ENCODE measurements around the gene HLA-DMA. TPM values are rescaled to one million over a fixed set of nuclear protein-coding genes. Genes with fewer than 3 reads are reported as not detected.

The HLA-DMA gene
- total and polyA plus RNA-seq, 2 of the 8 experiments (the other 6 are each of a cell fraction or from before 2014, with no cell fraction given), result 13.3 to 23.1 TPM

DNA sequence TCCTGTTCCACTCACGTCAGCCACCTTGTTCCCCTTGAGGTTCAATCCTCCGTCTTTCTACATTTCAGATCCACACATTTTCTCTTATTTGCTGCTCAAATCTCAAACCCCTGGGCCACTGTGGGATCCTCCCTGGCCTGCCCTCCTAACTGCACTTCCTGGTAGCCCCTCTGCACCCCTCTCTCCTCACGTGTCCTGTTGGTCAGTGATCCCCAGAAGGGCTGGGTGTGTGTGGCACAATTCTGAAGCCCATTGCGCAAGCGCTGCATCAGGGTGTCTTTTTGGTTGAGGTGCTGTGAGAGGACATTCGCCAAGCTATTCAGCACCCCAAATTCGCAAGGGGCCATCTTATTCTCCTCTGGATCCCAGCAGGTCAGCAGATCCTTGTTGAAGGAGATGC lies 14.4 kb downstream of the HLA-DMA start:
- Histone ChIP-seq H2BK12ac (ENCODE audit: low read depth, low read length) (no peak overlapping the region), H3K27me3 (replicated peaks in 1 of 4; ENCODE audit: control insufficient read depth in 3 of 4, extremely low read depth in 1 of 4, insufficient read depth in 3 of 4, low read length in 3 of 4) (no peaks in the 10 kb centered on the region)

More for the DNA sequence above, 14.4 kb downstream of the HLA-DMA start:
- H2BK5ac ChIP-seq (ENCODE audit: low read depth, low read length), result no peak overlapping the region
- H3K27ac ChIP-seq (ENCODE audit: low read depth, low read length), result no peak overlapping the region
- ChIA-PET POLR2A (ENCODE audit: partially characterized antibody) (interaction anchor here (4.3 kb wide), 1 partner anchor 31 kb away, joined by 45 read pairs; the partner anchor contains the start of gene BRD2), CTCF (ENCODE audit: partially characterized antibody) (interaction anchor here (0.6 to 9.7 kb wide), 6 partner anchors 9 to 252 kb away, joined by 3 to 160 read pairs (median 12); partner anchors contain the start of gene HLA-DMA)
- no peak overlapping the region for H3K18ac ChIP-seq (ENCODE audit: extremely low read depth, low read length)
- no peaks in the 10 kb centered on the region for H4K20me1 ChIP-seq (replicated peaks in 1 of 2; ENCODE audit: control insufficient read depth in 1 of 2, insufficient read depth in 2 of 2, low read length in 2 of 2)
- H3K4me2 ChIP-seq (ENCODE audit: insufficient read depth in 1 of 2, low read depth in 2 of 2, low read length in 2 of 2), result no peak overlapping the region
- H2AFZ ChIP-seq (ENCODE audit: low read length), result no peak overlapping the region
- no peak overlapping the region for H3K4ac ChIP-seq (replicated peaks; ENCODE audit: insufficient read length, low read depth, low read length)
- no peak overlapping the region for H2BK120ac ChIP-seq (replicated peaks; ENCODE audit: low read depth, low read length)
- no peak overlapping the region for H3K4me3 ChIP-seq (ENCODE audit: extremely low read depth in 1 of 4, insufficient read depth in 2 of 4, low read depth in 3 of 4, low read length in 4 of 4)
- H3K14ac ChIP-seq (ENCODE audit: insufficient read length), result no peak overlapping the region
- no peak overlapping the region for H2BK15ac ChIP-seq (ENCODE audit: low read length)
- H3K79me2 ChIP-seq (ENCODE audit: control insufficient read depth in 1 of 2, insufficient read depth in 2 of 2, low read length in 2 of 2), result no peaks in the 10 kb centered on the region
- H3K9ac ChIP-seq (replicated peaks in 1 of 4; ENCODE audit: extremely low read depth in 1 of 4, low read depth in 3 of 4, low read length in 3 of 4), result no peak overlapping the region
- H2AK5ac ChIP-seq (ENCODE audit: low read depth, low read length), result no peak overlapping the region
- FAIRE-seq (no peak), DNase-seq (ENCODE audit: low read depth in 1 of 2, low spot score in 2 of 2) (no peak)
- TF ChIP-seq CEBPB (IDR thresholded peaks at IDR 0.05; ENCODE audit: low read depth, low read length), result peak; percentile 44; the same call in 1 of the 2 replicates
- TF ChIP-seq, protein P1, sequence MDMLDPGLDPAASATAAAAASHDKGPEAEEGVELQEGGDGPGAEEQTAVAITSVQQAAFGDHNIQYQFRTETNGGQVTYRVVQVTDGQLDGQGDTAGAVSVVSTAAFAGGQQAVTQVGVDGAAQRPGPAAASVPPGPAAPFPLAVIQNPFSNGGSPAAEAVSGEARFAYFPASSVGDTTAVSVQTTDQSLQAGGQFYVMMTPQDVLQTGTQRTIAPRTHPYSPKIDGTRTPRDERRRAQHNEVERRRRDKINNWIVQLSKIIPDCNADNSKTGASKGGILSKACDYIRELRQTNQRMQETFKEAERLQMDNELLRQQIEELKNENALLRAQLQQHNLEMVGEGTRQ (IDR thresholded peaks at IDR 0.05; ENCODE audit: low read length), result no peak
- H3K4me1 ChIP-seq (replicated peaks in 1 of 4; ENCODE audit: control insufficient read depth in 3 of 4, insufficient read depth in 4 of 4, low read length in 3 of 4), result peaks cover 0 to 6% (median 1%) of the 10 kb centered on the region in 4 experiments; a peak in 4 of 7 replicates
- H4K8ac ChIP-seq (ENCODE audit: extremely low read depth, insufficient read depth, low read length), result no peak overlapping the region
- no peaks in the 10 kb centered on the region for H3K23me2 ChIP-seq (ENCODE audit: low read depth, low read length)
- H3K23ac ChIP-seq (ENCODE audit: insufficient read length), result no peak overlapping the region
- H4K5ac ChIP-seq (ENCODE audit: insufficient read length, low read depth, low read length), result no peak overlapping the region
- H3K36me3 ChIP-seq (ENCODE audit: control insufficient read depth in 2 of 4, insufficient read depth in 4 of 4, low read length in 3 of 4), result no peaks in the 10 kb centered on the region
- no peaks in the 10 kb centered on the region for H3K9me3 ChIP-seq (ENCODE audit: insufficient read depth in 2 of 2, low read depth in 1 of 2, low read length in 1 of 2)
- H4K91ac ChIP-seq (replicated peaks; ENCODE audit: insufficient read length, low read length), result no peak overlapping the region
- no peaks in the 10 kb centered on the region for H3K79me1 ChIP-seq (ENCODE audit: low read depth, low read length)
- no peak overlapping the region for H3K56ac ChIP-seq (replicated peaks; ENCODE audit: insufficient read length, low read depth, low read length)
- WGBS, 2 experiments (ENCODE audit: extremely low coverage in 1 of 2, insufficient coverage in 1 of 2, insufficient read length in 1 of 2, insufficient replicate concordance in 2 of 2, low coverage in 1 of 2, low lambda C conversion rate in 2 of 2, missing lambda C conversion rate in 1 of 2), result 87% methylated on average over 7 of the region's 7 CpGs; no CpG with 5 or more reads in 1 of the 2 experiments
- no peak overlapping the region for H2BK20ac ChIP-seq (ENCODE audit: low read length)

Data from H1 (cell line).